GM12873 (cell line): ENCODE results near the gene NUDT3.

Experiments
- TF ChIP-seq, protein P1 (sequence below): IDR thresholded peaks from 2 replicates; pipeline ENCODE4 v1.5.1; 2012; ENCODE audit warnings: low read depth, mild to moderate bottlenecking, moderate library complexity, low read length, control low read depth; ENCODE audit not compliant: insufficient read depth; ENCODE audit errors: missing control alignments

NUDT3 gene

GRCh38 chr6:34350137-34350933, 42.1 kb downstream of the NUDT3 start:
- TF ChIP-seq, protein P1, sequence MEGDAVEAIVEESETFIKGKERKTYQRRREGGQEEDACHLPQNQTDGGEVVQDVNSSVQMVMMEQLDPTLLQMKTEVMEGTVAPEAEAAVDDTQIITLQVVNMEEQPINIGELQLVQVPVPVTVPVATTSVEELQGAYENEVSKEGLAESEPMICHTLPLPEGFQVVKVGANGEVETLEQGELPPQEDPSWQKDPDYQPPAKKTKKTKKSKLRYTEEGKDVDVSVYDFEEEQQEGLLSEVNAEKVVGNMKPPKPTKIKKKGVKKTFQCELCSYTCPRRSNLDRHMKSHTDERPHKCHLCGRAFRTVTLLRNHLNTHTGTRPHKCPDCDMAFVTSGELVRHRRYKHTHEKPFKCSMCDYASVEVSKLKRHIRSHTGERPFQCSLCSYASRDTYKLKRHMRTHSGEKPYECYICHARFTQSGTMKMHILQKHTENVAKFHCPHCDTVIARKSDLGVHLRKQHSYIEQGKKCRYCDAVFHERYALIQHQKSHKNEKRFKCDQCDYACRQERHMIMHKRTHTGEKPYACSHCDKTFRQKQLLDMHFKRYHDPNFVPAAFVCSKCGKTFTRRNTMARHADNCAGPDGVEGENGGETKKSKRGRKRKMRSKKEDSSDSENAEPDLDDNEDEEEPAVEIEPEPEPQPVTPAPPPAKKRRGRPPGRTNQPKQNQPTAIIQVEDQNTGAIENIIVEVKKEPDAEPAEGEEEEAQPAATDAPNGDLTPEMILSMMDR: no peak

DNA sequence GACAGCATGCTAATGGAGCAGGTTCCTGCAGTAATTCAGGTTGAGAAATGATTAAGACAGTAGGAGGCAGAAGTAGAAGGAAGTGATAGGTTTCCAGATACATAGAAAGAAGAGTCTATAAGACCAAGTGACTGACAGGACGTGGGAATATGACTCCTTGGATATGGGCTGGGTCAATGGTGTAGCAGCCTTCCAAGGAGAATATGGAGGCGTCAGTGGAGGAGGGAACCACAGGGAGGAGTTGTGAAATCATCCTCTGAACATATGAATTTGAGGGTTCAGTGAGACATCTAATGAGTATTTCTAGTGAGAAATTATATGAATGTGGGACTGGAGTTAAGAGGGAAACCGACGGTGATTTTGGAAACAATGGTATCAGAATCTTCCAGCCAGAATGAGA, 43.3 kb downstream of the NUDT3 start:
- TF ChIP-seq, protein P1: no peak

DNA sequence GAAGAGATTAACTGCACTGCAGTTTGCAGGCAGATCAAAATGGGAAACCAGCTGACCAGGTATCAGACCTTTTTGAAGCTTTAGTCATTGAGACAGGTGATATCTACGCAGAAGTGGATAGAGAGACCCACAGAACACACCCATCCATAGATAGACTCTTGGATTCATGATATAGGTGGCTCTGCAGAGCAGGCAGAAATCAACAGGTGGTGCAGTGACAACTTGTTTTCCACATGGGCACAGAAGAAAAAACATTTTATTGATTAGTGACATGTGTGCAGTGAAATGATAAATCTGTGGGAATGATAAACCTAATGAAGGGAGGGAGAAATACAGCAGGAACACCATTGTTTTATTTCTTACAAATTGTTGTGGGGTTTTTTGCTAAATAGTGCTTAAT, 45.2 kb downstream of the NUDT3 start:
- TF ChIP-seq, protein P1: no peak

GRCh38 chr6:34346175-34347119, 46.0 kb downstream of the NUDT3 start:
- TF ChIP-seq, protein P1: no peak

DNA sequence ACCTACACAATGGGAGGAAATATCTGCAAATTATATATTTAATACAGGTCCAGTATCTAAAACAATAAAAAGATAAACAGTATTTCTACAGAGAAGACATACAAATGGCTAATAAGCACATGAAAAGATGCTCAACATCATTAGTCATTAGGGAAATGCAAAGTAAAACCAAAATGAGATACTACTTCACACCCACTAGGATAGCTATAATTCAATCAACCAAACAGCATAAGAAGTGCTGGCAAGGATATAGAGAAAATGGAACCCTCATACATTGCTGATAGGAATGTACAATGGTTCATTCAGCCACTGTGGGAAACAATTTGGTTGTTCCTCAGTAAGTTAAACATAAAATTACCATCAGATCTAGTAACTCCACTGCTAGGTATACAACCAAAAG, 48.7 kb downstream of the NUDT3 start:
- TF ChIP-seq, protein P1: no peak

- TF ChIP-seq, protein P1: no peak
These were observed 50.2 kb downstream of the NUDT3 start for GRCh38 chr6:34342247-34342646.

- TF ChIP-seq, protein P1: no peak
These were observed 50.9 kb downstream of the NUDT3 start for GRCh38 chr6:34341481-34341971.
